HG03175 (cell line): ENCODE data around the gene FGF9.

Experiments
- ATAC-seq: cut with Tn5 transposase; IDR thresholded peaks from one replicate; pipeline ENCODE4 v1.9.1; 2021; ENCODE audit warnings: mild to moderate bottlenecking, moderate library complexity; ENCODE audit not compliant: unreplicated experiment

FGF9 gene

GRCh38 chr13:21703846-21704245 is 33.0 kb downstream of the FGF9 start:
- no peak for ATAC-seq

- ATAC-seq: no peak
These were observed 36.7 kb downstream of the FGF9 start for GRCh38 chr13:21707586-21707985.

DNA sequence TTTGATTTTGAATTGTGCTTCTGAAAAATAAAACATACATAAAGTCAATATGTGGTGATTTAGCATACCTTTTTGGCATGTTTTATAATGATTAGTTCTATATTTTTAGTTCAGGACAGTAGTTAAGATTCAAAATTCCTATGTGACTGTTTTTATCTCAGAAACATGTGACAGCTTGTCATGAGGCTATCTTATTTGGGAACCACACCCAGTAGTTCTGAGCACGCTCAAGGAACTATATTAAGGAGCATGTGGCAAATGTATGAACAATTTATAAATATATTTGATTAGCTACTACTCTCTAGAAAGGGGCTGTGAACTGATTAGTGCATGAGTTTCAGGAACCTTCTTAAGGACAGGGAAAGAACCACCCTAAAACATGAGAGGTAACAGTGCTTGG is 38.8 kb downstream of the FGF9 start:
- ATAC-seq: no peak

DNA sequence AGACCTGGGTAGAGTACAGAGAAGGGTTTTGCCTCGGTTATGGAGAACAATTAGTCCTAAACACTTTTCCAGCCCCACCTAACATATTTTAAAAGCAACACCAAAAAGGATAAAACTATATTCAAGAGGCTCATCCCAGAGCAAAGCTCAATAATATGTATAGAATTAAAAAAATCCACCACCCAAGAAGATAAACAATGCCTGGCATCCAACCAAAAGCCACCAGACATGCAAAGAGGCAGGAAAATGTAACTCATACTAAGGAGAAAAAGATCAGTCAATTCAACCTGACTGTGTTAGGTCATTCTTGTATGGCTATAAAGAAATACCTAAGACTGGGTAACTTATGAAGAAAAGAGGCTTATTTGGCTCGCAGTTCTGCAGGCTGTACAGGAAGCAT is 39.3 kb downstream of the FGF9 start:
- no peak for ATAC-seq

DNA sequence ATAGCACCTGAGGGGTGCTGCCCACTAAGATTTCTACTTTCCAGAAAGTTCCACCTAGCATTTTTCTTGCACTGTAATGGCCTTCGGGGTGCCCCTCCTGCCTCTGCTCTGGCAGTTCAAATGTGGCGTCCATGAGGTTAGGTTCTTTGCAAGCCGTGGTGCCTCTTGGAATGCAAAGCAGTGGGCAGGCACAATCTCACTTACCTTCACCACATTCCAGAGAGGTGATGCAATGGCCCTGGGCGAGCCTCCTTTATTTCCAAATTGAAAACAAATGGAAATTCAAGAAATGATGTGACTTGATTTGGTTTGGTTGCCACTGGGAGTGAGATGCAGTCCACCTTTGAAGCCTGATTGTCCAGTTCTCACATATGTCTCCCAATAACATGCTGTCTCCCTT is 46.9 kb downstream of the FGF9 start:
- ATAC-seq: no peak

DNA sequence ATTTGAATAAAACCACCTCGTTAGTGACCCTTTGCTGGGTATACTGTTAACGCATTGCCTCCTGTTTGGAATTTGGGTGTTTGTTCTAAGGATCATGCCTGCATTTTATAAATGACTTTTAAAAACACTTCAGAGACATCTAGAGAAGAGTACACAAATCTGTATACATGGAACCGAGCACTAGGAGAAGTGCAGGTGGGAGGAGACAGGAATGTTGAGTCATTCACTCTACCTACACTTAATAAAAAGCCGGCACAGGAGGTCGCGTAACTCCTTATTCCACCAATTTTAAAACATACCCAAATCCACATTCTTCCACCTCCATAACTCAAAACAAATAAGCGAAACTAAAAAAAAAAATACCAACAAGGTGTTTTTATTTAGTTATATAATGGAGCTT is 48.6 kb downstream of the FGF9 start:
- no peak for ATAC-seq

- ATAC-seq: no peak
These were observed 53.1 kb downstream of the FGF9 start for GRCh38 chr13:21723807-21724505.

DNA sequence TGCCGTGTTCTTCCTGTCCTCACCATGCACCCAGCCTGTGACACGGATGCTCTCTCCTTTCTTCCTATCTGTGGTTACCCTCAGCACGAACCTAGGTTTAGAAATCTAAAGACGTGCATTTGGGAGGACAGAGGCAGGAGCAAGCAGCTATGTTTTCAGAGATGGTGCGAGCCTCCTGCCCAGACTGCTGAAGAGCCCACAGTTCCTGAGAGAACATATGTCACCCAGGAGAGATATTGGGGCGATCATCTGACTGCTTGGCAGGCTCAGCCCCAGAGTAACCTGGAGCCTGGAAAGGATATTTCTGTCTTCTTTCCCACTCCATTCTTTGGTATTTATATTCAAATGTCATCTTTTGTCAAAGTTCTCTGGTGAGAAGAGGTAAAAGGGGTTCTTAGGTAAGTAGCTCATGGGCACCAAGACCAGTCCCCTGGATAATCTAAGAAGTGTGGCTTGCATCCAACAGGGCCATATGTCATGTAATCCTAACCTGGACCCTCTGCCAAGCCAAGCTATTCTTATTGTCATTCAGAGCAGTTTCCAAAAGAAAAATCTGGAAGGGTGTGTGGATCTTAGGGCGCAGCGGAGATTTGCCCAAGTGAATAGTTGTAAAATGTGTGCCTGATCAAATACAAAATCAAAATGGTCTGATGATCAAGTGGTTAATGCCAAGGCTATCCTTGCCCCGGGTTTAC is 59.5 kb downstream of the FGF9 start:
- no peak for ATAC-seq

DNA sequence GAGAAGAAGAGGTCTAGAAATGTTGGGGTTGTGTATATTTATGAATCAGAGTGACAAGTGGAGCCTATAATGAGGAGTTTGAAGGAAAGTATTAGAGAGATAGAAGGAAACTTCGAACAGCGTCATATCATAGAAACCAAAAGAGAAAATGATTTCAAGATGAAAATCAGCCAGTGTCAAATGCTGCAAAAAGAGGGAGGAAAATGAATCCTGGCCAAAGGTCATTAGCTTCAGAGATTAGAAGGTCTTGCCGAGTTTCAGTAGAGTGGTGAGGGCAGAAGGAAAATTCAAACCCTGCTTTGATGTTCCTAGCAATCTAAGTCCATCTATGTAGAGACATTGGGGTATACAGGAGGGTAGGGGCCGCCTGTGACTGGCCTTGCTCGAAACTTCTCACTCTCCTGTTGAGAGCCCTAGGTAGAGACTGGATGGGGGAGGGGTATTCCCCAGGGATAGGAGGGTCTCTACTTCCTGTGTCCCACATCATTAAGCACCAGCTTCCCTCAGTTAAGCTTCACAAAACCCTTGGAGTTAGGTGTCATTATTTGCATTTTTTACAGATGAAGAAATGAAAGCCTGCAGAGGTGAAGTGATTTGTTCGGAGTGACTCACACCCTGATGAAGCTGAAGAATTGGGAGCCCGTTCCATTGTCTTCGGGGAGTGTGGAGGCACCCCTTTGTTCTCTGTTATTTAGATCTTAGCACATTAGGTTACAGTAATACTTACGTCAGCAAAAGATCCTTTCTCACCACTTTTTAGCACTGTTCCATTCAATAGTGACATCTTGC is 62.8 kb downstream of the FGF9 start:
- ATAC-seq: no peak

DNA sequence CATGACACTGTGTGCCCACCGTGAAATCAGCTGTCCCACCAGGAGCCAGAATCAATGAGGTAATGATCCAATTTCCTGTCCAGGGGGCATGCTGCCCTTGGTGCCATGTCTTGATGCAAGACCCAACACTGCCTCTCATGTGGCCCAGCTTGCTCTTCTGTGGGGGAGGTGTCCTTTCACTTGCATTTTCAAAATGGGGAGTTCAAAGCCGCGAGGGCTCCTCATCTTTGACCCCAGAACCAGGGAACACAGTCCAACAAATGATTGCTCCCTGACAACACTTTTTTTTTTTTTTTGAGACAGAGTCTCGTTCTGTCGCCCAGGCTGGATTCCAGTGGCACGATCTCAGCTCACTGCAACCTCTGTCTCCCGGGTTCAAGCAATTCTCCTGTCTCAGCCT is 64.1 kb downstream of the FGF9 start:
- no peak for ATAC-seq

GRCh38 chr13:21735701-21736401 is 65.0 kb downstream of the FGF9 start:
- ATAC-seq: no peak

DNA sequence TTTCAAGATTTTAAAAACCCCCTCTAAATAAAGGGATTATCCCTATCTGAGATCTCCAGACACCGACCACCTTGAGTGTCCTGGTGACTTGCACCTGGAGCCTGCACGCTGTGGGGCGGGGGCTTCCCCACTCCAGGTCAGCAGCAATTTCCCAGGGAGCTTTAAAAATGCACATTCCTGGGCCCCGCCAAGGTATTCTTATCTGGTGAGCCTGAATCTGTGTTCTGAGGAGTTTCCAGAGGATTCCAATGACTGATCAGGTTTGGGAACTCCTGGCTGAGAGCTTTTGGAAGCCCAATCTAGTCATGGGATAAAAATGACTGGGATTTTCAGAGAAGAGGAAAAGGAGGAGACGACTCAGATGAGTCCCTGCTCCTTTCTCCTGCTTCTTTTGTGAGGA is 66.1 kb downstream of the FGF9 start:
- ATAC-seq: no peak

DNA sequence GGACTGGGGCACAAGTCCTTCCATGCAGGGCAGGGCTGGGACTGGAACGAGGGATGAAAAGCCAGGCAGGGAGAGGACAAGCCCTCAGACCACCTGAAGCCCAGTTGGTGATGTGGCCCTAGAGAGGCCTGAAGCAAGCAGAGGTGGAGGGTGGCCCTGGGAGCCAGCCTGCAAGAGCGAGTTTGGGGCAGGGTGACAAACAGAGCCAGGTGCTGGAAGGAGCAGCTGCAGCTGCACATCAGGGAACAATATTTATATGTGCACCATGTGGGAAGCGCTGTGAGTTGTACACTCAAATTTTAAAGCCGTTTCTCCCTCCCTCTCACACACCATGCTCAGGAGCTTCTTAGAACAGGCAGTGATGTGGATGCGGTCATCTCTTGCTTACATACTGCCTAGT is 67.8 kb downstream of the FGF9 start:
- ATAC-seq: no peak

GRCh38 chr13:21739771-21740170 is 68.9 kb downstream of the FGF9 start:
- no peak for ATAC-seq

- no peak for ATAC-seq
These were observed 70.6 kb downstream of the FGF9 start for GRCh38 chr13:21741396-21741979.

DNA sequence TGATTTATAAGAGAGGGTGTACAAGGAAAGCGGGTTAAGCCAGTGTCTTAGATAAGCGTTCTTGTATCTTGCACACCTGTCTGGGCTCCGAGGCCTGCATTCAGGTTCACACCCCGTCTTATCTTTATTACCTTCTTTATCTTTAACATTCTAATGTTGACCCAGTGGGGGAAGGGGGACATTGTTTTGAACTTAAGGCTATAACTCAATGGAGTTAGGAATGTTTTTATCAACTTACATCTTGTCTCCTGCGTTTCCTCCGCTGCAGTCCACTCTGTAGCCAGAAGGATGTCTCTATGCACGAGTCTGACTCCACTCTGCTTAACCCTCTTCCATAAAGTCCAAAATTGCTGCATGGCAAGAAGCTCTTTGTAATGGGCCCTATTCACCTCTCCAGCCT is 71.2 kb downstream of the FGF9 start:
- ATAC-seq: no peak

DNA sequence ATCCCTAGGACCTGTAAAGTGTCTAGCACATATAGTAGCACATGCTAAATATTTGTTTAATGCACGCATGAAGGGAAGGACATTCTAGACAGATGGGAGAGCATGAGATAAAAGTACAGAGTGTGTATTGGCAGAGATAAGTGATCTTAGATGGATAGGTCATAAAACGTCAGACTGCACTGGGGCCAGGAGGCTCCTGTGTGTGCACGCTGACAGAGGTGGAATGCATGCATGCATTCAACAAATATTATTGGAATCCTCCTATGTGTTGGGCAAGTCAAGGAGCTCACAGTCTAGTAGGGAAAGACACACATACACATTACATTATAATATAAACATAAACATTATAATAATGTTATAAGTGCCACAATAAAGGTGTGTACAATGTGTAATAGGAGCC is 73.3 kb downstream of the FGF9 start:
- no peak for ATAC-seq

DNA sequence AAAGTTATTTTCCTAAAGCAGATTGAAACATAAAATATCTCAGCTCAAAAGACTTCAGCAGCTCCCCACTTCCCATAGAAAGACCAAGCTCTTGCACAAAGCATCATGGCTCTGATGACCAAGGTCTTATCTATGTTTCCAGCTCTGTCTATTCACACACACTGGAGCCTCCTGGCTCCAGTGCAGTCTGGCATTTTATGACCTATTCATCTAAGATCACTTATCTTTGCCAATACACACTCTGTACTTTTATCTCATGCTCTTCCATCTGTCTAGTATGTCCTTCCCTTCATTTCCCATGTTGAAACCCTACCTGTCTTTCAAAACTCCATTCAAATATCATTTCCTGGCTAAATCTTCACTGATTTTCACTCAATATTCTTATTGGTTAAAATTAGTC is 74.4 kb downstream of the FGF9 start:
- no peak for ATAC-seq

- no peak for ATAC-seq
These were observed 76.6 kb downstream of the FGF9 start for GRCh38 chr13:21747456-21747855.

DNA sequence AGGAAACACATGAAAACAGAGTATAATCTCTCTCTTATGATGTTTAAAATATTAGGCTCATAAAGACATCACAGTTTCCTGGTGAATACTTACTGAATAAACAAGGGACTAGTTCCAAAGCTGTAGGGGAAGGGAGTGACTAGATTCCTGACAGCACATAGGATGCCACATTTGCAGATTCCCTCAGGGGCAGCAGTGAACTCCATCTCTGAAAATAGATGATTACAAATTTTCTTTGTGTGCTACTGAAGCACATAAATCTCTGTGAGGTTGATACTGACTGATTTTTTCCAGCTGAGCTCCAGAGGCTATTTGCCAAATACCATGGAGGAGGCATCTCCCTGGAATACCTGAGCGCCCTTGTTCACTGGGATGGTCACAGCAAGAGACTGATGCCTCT is 77.3 kb downstream of the FGF9 start:
- ATAC-seq: no peak

GRCh38 chr13:21749410-21749809 is 78.5 kb downstream of the FGF9 start:
- ATAC-seq: no peak
